ENCODE results near the gene CHAC2.
A peak's percentile ranks its signal among the peaks of the same experiment; 100 is the strongest.

CHAC2 gene

DNA sequence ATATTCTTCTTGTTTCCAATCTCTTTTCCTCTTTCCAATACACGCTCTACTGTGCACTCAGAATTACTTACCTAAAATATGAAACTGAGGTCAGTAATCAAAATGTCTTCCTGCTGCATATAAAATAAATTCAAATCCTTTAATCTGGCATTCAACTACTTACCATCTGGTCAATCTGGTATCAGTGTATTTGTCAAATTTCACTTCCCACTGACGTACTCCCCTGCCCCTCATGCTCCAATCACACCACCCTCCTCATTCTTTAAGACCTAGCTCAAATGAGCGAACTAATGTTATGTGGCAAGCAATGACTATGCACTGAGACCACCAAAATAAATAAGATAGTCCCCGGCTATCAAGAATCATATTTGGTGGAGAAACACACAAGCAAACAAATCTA lies 12.5 kb downstream of the CHAC2 start:
- Histone ChIP-seq H3K27ac (no peak overlapping the region), H3K27me3 (replicated peaks) (no peaks in the 10 kb centered on the region), H3K36me3 (replicated peaks) (peaks cover 4% of the 10 kb centered on the region), H3K4me3 (ENCODE audit: low read depth, low read length) (no peak overlapping the region)
- in situ Hi-C loops (cut with HindIII; ENCODE audit: low pct_ligation_motif_present, low sequenced_read_pairs): no loop called here
- TF ChIP-seq, protein P1, sequence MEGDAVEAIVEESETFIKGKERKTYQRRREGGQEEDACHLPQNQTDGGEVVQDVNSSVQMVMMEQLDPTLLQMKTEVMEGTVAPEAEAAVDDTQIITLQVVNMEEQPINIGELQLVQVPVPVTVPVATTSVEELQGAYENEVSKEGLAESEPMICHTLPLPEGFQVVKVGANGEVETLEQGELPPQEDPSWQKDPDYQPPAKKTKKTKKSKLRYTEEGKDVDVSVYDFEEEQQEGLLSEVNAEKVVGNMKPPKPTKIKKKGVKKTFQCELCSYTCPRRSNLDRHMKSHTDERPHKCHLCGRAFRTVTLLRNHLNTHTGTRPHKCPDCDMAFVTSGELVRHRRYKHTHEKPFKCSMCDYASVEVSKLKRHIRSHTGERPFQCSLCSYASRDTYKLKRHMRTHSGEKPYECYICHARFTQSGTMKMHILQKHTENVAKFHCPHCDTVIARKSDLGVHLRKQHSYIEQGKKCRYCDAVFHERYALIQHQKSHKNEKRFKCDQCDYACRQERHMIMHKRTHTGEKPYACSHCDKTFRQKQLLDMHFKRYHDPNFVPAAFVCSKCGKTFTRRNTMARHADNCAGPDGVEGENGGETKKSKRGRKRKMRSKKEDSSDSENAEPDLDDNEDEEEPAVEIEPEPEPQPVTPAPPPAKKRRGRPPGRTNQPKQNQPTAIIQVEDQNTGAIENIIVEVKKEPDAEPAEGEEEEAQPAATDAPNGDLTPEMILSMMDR (IDR thresholded peaks at IDR 0.05; ENCODE audit: low read depth, low read length, missing control alignments): no peak
- DNase-seq: no peak

DNA sequence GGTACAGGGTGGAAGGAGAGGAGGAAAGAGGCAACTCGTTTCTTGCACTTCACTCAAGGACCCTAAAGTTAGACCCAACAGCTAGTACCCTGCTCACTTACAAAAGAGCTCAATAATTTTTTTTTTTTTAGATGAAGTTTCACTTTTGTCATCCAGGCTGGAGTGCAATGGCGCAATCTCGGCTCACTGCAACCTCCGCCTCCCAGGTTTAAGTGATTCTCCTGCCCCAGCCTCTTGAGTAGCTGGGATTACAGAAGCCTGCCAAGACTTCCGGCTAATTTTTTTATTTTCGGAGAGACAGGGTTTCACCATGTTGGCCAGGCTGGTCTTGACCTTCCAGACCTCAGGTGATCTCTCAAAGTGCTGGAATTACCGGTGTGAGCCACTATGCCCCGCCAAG lies 15.1 kb downstream of the CHAC2 start:
- Histone ChIP-seq H3K27me3 (replicated peaks) (no peaks in the 10 kb centered on the region), H3K4me3 (ENCODE audit: low read depth, low read length) (no peak overlapping the region), H3K27ac (no peak overlapping the region), H3K36me3 (replicated peaks) (peaks cover 4% of the 10 kb centered on the region)
- in situ Hi-C loops (cut with HindIII; ENCODE audit: low pct_ligation_motif_present, low sequenced_read_pairs): no loop called here
- TF ChIP-seq, protein P1 (IDR thresholded peaks at IDR 0.05; ENCODE audit: low read depth, low read length, missing control alignments): no peak
- DNase-seq: no peak

DNA sequence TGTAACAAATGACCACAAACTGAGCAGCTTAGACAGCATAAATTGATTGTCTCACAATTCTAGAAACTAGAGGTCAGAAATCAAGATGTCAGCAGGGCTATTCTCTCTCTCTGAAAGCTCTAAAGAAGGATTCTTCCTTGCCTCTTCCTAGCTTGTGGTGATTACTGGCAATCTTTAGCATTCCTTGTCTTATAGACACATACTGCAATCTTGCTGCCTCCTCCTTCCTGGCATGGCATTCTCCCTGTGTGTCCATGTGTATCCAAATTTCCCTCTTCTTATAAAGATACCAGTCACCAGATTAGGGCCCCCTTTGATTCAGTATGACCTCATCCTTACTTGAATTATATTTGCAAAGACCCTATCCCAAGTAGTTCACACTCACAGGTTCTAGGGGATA lies 16.8 kb downstream of the CHAC2 start:
- no peak for DNase-seq
- H3K27ac ChIP-seq: no peak overlapping the region
- peaks cover 1% of the 10 kb centered on the region for H3K36me3 ChIP-seq (replicated peaks)
- no peaks in the 10 kb centered on the region for H3K27me3 ChIP-seq (replicated peaks)
- H3K4me3 ChIP-seq (ENCODE audit: low read depth, low read length): no peak overlapping the region
- in situ Hi-C loops (cut with HindIII; ENCODE audit: low pct_ligation_motif_present, low sequenced_read_pairs): no loop called here
- TF ChIP-seq, protein P1 (IDR thresholded peaks at IDR 0.05; ENCODE audit: low read depth, low read length, missing control alignments): no peak

DNA sequence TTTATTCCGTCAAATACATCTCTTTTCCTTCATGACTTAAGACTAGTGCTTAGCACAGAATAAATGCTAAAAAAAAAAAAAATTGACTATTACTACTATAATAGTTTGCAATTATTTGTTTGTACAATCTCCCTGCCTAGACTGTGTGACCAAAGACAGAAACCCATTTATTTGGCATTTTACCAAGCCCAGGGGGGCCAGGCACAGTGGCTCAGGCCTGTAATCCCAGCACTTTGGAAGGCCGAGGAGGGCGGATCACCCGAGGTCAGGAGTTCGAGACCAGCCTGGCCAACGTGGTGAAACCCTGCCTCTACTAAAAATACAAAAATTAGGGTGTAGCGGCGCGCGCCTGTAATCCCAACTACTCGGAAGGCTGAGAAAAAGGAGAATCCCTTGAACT lies 17.8 kb downstream of the CHAC2 start:
- no peak for DNase-seq
- H3K27me3 ChIP-seq (replicated peaks): no peaks in the 10 kb centered on the region
- in situ Hi-C loops (cut with HindIII; ENCODE audit: low pct_ligation_motif_present, low sequenced_read_pairs): no loop called here
- TF ChIP-seq, protein P1 (IDR thresholded peaks at IDR 0.05; ENCODE audit: low read depth, low read length, missing control alignments): no peak
- peak overlapping the region; percentile 70 for H3K4me3 ChIP-seq (ENCODE audit: low read depth, low read length)
- H3K27ac ChIP-seq: no peak overlapping the region
- H3K36me3 ChIP-seq (replicated peaks): no peaks in the 10 kb centered on the region

DNA sequence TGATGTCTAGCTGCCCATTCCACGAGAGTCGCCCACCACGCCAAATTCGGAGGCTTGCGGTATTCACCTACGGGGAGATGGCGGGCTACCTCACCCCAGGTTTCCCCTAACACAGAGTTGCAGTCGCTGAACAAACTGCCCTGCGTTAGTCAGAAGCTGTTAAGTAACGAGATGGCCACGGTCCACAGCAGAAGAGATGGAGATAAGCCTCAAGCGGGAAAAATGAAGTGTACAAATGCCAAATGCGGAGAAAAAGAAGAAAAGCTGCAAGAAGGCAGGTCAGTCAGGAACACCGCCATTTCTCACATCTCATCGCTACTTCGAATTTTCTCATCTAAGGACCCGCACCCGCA lies 18.7 kb downstream of the CHAC2 start:
- Histone ChIP-seq H3K27me3 (replicated peaks) (no peaks in the 10 kb centered on the region), H3K27ac (peak overlapping the region; percentile 84), H3K4me3 (ENCODE audit: low read depth, low read length) (peak overlapping the region; percentile 70), H3K36me3 (replicated peaks) (no peaks in the 10 kb centered on the region)
- TF ChIP-seq, protein P1 (IDR thresholded peaks at IDR 0.05; ENCODE audit: low read depth, low read length, missing control alignments): no peak
- DNase-seq: peak; percentile 37
- in situ Hi-C loops (cut with HindIII; ENCODE audit: low pct_ligation_motif_present, low sequenced_read_pairs): no loop called here
